Measurements from ENCODE around the gene DLG2.

The DLG2 gene

GRCh38 chr11:84414920-84415319, 1212.2 kb downstream of the DLG2 start:
- DNase-seq = no peak

- no peak for DNase-seq
Measured at GRCh38 chr11:84413549-84413948, 1213.6 kb downstream of the DLG2 start.

GRCh38 chr11:84412862-84413261, 1214.3 kb downstream of the DLG2 start:
- no peak for DNase-seq

- no peak for DNase-seq
Measured at GRCh38 chr11:84408946-84409411, 1218.2 kb downstream of the DLG2 start.

GRCh38 chr11:84407091-84407490, 1220.1 kb downstream of the DLG2 start:
- DNase-seq = peak in 1 of 2 experiments; percentile 68

GRCh38 chr11:84398017-84398626, 1229.0 kb downstream of the DLG2 start:
- peak in 1 of 2 experiments; percentile 55 for DNase-seq

- no peak for DNase-seq
Measured at GRCh38 chr11:84396521-84396920, 1230.6 kb downstream of the DLG2 start.

DNA sequence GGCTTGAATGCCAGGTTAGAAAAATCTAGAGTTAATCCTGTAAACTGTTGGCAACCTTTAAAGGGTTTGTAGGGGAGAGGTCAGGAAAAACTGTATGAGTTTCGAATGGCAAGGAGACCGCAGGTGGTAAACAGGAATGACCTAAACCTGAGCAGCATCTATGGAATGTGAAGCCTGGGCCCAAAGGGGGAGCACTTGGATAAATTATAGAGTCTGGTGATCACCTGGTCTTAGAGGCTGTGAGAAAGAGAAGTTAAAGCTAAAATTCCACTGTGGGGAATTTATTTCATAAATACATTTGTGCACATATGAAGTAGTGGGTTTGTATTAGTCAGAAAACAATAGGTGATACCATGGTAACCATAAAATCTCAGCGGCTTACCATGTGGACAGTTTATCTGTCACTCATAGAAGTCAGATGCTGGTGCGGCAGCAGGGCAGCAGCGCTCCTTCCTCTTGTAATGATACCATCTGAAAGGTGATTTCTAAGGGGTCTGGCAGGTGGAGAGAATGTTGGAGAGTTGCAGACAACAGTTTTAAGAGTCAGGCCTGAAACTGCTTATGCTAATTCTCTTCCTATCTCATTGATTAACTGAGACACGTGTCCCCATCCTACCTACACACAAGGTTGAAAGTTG, 1236.6 kb downstream of the DLG2 start:
- DNase-seq = peak in 1 of 2 experiments; percentile 33

GRCh38 chr11:84389696-84390095, 1237.4 kb downstream of the DLG2 start:
- no peak for DNase-seq

DNA sequence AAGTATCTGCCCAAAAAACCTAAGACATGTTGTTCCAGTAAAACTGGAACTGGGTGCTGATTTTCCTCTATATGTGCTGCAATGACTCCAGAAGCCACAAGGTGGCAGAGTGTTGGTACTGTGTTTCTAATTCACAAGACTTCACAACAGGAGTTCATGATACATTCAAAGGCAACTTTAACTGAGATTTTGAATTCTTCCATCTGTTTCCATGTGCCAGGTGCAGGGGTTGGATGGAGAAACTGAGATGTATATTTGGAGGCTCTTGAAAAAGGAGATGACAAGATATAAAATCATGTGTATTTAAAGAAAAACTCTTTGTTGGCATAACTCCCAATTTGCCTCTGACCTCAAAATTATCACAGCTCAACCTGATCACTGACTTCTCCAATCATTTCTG, 1242.4 kb downstream of the DLG2 start:
- DNase-seq = peak in 1 of 2 experiments; percentile 50

- no peak for DNase-seq
Measured at GRCh38 chr11:84383576-84383975, 1243.6 kb downstream of the DLG2 start.

GRCh38 chr11:84381666-84382065, 1245.5 kb downstream of the DLG2 start:
- DNase-seq = no peak

- no peak for DNase-seq
Measured at GRCh38 chr11:84372381-84372950, 1254.7 kb downstream of the DLG2 start.

- DNase-seq = no peak
Measured at GRCh38 chr11:84358034-84358433, 1269.1 kb downstream of the DLG2 start.

DNA sequence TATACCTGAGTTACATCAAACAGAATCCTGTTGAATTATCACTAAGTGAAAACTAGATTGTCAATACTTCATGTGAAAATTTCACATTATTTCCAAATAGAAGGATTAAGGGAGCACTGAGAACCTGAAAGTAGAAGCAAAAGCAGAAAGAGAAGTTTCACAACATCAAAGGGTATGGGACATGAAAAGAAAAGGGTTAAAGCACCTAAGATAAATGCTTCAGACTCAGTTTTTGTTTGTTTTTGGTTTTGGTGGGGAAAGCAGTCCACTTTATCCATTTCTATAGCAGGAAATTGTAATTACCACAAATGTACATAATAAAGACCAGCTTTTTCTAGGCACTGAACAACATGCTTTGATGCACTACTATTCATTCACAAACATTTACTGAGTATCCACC, 1271.2 kb downstream of the DLG2 start:
- DNase-seq = no peak

DNA sequence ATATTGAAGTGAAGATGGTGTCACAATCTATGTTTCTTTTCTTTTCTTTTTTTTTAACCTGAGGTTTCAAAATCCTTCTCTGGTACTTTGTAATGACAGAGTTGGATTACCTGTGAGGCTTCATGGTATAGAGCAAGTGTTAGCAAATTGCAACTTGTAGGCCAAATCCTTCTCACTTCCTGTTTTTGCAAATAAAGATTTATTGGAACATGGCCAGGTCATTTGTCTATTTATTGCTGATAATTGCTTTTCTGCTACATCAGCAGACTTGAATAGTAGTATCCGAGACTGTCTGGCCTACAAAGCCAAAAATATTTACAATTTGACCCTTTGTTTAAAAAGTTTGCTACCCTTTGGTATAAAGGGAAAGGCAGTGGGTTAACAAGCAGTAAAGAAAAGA, 1281.5 kb downstream of the DLG2 start:
- no peak for DNase-seq

GRCh38 chr11:84345027-84345426, 1282.1 kb downstream of the DLG2 start:
- no peak for DNase-seq

DNA sequence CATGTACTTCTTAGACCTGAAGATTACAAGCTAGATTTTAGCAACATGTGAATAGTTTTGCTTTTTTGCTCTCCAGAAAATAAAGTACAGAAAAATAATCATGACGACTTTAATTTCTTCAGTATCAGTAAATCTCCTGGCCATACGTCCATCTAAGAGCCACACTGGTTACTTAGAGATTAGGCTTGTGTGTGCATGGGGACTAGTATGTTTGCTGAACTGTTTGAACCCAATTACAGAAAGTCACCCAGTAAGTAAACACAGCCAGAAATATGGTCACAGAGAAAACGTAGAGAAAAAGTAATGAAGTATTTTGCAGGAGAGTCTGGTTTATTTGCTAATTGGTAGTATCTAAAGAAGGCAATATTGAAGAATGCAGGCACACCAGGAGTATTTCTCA, 1287.3 kb downstream of the DLG2 start:
- DNase-seq = no peak

- DNase-seq = no peak
Measured at GRCh38 chr11:84333221-84333620, 1293.9 kb downstream of the DLG2 start.

DNA sequence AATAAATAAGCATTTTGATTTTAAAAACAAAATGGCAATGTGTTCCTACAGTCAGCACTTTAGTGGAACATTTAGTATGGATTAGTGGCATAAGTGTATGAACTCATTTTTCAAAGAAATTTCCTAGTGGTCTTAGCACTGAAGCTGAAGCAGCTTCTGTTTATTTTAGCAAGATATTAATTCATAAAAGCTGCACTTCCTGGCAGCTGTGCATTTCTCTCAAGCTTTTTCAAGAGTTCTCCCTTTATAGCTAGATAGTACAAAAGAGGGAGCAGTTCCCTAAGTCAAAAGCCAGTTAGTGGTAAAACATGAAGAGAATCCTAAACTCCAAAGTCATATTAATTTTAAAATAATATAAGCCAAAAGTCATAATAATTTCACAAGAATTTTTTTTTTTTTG, 1304.9 kb downstream of the DLG2 start:
- no peak for DNase-seq

DNA sequence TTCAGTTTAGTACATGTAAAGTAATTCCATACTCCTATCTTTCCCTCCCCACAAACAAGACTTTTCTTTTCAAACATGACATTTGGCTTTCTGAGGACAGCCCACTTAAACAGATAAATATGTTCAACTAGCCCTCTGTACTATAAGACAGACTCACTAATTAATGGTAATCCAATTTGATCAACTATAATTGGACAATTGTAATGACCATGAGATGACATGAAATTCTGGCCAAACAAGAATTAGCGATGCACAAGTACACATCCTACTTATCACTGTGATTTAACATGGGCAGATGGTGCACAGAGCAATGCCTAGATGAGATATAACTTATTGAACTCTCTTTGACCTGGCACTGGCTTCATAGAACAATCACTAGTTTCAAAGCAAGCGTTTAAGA, 1307.3 kb downstream of the DLG2 start:
- DNase-seq = peak; percentile 53 to 70

- peak in 1 of 2 experiments; percentile 11 for DNase-seq
Measured at GRCh38 chr11:84316866-84317555, 1310.1 kb downstream of the DLG2 start.

GRCh38 chr11:84313830-84314359, 1313.2 kb downstream of the DLG2 start:
- DNase-seq = no peak

Data from NCI-H524 (cell line).